K562 (cell line): ENCODE data around the gene FBXL12. TPM values are rescaled to one million over a fixed set of nuclear protein-coding genes. Genes with fewer than 3 reads are reported as not detected.
A peak's percentile ranks its signal among the peaks of the same experiment; 100 is the strongest.

Experiments used
- DDX20 ChIP-seq: fragments of 450-650 bp; IDR thresholded peaks from 2 replicates; pipeline ENCODE4 v1.6.1; 2016; ENCODE audit warnings: missing genetic modification characterization, low read depth, mild to moderate bottlenecking, missing compliant biosample characterization, moderate library complexity
- GABPB1 ChIP-seq: sonication (generic); formaldehyde crosslinking; IDR thresholded peaks from 2 replicates; pipeline ENCODE4 v1.8.0; 2022; ENCODE audit warnings: mild to moderate bottlenecking, missing genetic modification reagents
- ILK ChIP-seq: fragments of 450-650 bp; IDR thresholded peaks from 2 replicates; pipeline ENCODE4 v1.6.1; 2016; ENCODE audit warnings: missing genetic modification characterization, low read depth, mild to moderate bottlenecking, missing compliant biosample characterization, moderate library complexity, borderline replicate concordance
- IRF2 ChIP-seq: sonication (generic); formaldehyde crosslinking; IDR thresholded peaks from 2 replicates; pipeline ENCODE4 v1.8.1; 2022; ENCODE audit warnings: mild to moderate bottlenecking, missing genetic modification reagents
- KDM4B ChIP-seq, 2 experiments: fragments of 450-650 bp in 1 of 2; sonication (generic) in 1 of 2; IDR thresholded peaks; 2 replicates each; pipeline ENCODE4 v1.6.1; 2016 to 2017; ENCODE audit warnings: borderline replicate concordance in 2 of 2, antibody characterized with exemption in 1 of 2, low read depth in 1 of 2, mild to moderate bottlenecking in 1 of 2
- MECOM ChIP-seq: fragments of 250-450 bp; sonication (Bioruptor Pico); IDR thresholded peaks from 2 replicates; pipeline ENCODE4 v1.8.0; 2022; ENCODE audit warnings: inconsistent platforms
- NCOA2 ChIP-seq, 2 experiments: fragments of 450-650 bp; IDR thresholded peaks; 2 replicates each; pipeline ENCODE4 v1.6.1; 2018; ENCODE audit warnings: mild to moderate bottlenecking in 2 of 2, moderate library complexity in 1 of 2; ENCODE audit not compliant: partially characterized antibody in 2 of 2
- NR2C2 ChIP-seq, 2 experiments: fragments of 200-800 bp in 1 of 2; sonication (Bioruptor generic) in 1 of 2; sonication (generic) in 1 of 2; formaldehyde crosslinking in 1 of 2; IDR thresholded peaks; 2 replicates each; pipeline versions ENCODE4 v1.6.1 to v1.8.0; 2016 to 2022; ENCODE audit warnings: mild to moderate bottlenecking in 1 of 2, missing compliant biosample characterization in 1 of 2, missing genetic modification characterization in 1 of 2, missing genetic modification reagents in 1 of 2
- STAT5A ChIP-seq: IDR thresholded peaks from 2 replicates; pipeline ENCODE4 v1.6.1; 2012; ENCODE audit warnings: low read length, inconsistent platforms, borderline replicate concordance
- XRCC3 ChIP-seq: fragments of 450-650 bp; IDR thresholded peaks from 2 replicates; pipeline ENCODE4 v1.6.1; 2017; ENCODE audit warnings: mild to moderate bottlenecking, moderate library complexity
- ZFPM2 ChIP-seq: fragments of 250-450 bp; sonication (Bioruptor Pico); IDR thresholded peaks from 2 replicates; pipeline ENCODE4 v1.5.1; 2022; ENCODE audit warnings: mild to moderate bottlenecking
- ZFX ChIP-seq: sonication (generic); formaldehyde crosslinking; IDR thresholded peaks from 2 replicates; pipeline ENCODE4 v1.8.0; 2022; ENCODE audit warnings: mild to moderate bottlenecking, missing genetic modification reagents, moderate library complexity
- ZNF311 ChIP-seq: fragments of 250-450 bp; sonication (Bioruptor Pico); IDR thresholded peaks from 2 replicates; pipeline ENCODE4 v1.4.0; 2020; ENCODE audit warnings: mild to moderate bottlenecking, moderate library complexity
- ZNF644 ChIP-seq: fragments of 200-800 bp; sonication (Bioruptor generic); IDR thresholded peaks from 2 replicates; pipeline ENCODE4 v1.6.1; 2016; ENCODE audit warnings: low read depth, missing genetic modification characterization, missing compliant biosample characterization
- ZNF778 ChIP-seq: fragments of 450-650 bp; formaldehyde crosslinking; IDR thresholded peaks from 2 replicates; pipeline ENCODE4 v1.4.0; 2020; ENCODE audit warnings: mild to moderate bottlenecking, moderate library complexity
- polyA plus RNA-seq, 8 experiments: library from polyadenylated mRNA; depleted of rRNA in 4 of 8; stranded (reverse) in 5 of 8; unstranded in 3 of 8; fragments of >200 nt; fragmentation: Nextera tagmentation in 2 of 8; fragmentation: Illumina TruSeq in 1 of 8; extraction: Ambion mirVana in 2 of 8; extraction: Trizol in 1 of 8; gene quantifications; 2 replicates each; pipeline versions ENCODE4 v1.2.1 to v1.2.3, GENCODE V29; 2011 to 2014; ENCODE audit warnings: inconsistent platforms in 1 of 8, missing spikeins in 1 of 8
- total RNA-seq, 7 experiments: library from RNA; depleted of rRNA in 6 of 7; stranded (reverse); fragments of >200 nt in 6 of 7; fragmentation: Illumina TruSeq in 2 of 7; extraction: Trizol in 2 of 7; gene quantifications; 2 replicates each; pipeline versions ENCODE4 v1.2.1 to v1.2.3, GENCODE V29; 2011 to 2021; ENCODE audit warnings: low replicate concordance in 1 of 7
- TF ChIP-seq, protein P1 (sequence below): fragments of 450-650 bp; IDR thresholded peaks from 2 replicates; pipeline ENCODE4 v1.6.1; 2018; ENCODE audit warnings: mild to moderate bottlenecking, low read depth; ENCODE audit not compliant: partially characterized antibody
- TF ChIP-seq, protein P2 (sequence below): fragments of 450-650 bp; formaldehyde crosslinking; IDR thresholded peaks from 2 replicates; pipeline ENCODE4 v1.4.0; 2020; ENCODE audit warnings: mild to moderate bottlenecking, moderate library complexity
- TF ChIP-seq, protein P3 (sequence below): fragments of 250-450 bp; sonication (Bioruptor Pico); IDR thresholded peaks from 2 replicates; pipeline ENCODE4 v1.8.0; 2021; ENCODE audit warnings: moderate library complexity, mild to moderate bottlenecking, inconsistent platforms
- TF ChIP-seq, protein P4 (sequence below): fragments of 200-800 bp; sonication (Bioruptor generic); IDR thresholded peaks from 2 replicates; pipeline ENCODE4 v1.6.1; 2016; ENCODE audit warnings: missing genetic modification characterization, missing compliant biosample characterization

Gene FBXL12
- total and polyA plus RNA-seq, 9 of the 15 experiments (the other 6 are each of a cell fraction or from before 2014, with no cell fraction given), result 2.7 to 40.5 (median 26.5) TPM

DNA sequence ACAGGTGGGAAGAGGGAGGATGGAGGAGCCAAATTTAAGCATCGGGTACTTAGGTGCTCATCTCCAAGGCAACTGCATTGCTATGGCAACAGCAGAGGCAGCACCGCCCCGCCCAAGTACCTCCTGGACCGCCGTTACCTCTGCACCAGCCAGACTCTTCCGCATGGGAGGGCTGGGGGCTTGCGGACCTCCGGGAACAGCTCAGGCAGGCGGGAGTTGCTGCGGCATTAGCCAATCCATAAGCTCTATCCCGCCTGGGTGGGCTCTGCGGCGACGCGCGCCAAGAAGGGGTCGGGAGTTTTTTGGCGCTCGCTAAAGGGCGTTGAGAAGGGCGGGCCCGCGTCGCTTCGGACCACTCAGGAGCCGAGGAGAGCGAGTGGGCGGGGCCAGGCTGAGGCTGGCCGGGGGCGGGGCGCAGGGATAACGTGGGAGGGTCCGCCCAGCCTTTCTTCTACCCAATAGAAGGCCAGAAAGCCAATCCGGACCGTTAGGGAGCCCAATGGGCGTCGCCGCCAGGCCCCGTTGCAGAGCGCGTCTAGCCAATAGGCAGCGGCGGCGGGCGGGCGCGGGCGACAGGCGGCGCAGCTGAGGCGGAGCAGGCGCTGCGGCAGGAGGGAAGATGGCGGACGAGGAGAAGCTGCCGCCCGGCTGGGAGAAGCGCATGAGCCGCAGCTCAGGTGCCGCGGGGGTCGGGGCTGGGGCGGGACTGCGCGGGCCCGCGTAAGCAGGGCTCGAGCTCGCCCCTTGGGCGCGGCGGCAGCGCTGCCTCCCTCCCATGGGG, 16.0 kb upstream of the FBXL12 start, which contains the start of gene PIN1 (continued):
- TF ChIP-seq ILK (tag) (no peak), NR2C2 (CRISPR knock-in tag; IDR thresholded peaks at IDR 0.05) (peak; percentile 39; the same call in 1 of the 2 replicates), NR2C2 (tag; IDR thresholded peaks at IDR 0.05) (peak; percentile 50; the same call in 1 of the 2 replicates), GABPB1 (CRISPR knock-in tag) (peak; percentile 45; the same call in 1 of the 2 replicates), DDX20 (no peak), STAT5A (no peak), MECOM (CRISPR knock-in tag) (no peak), ZFX (peak; percentile 44), ZNF644 (tag) (no peak), ZFPM2 (CRISPR knock-in tag) (no peak), IRF2 (no peak), NCOA2 (IDR thresholded peaks at IDR 0.05; ENCODE audit: partially characterized antibody in 2 of 2) (no peak), KDM4B (IDR thresholded peaks at IDR 0.05; ENCODE audit: borderline replicate concordance in 2 of 2, low read depth in 1 of 2) (no peak), ZNF778 (no peak), ZNF311 (CRISPR knock-in tag) (no peak), XRCC3 (no peak)
- TF ChIP-seq, protein P1, sequence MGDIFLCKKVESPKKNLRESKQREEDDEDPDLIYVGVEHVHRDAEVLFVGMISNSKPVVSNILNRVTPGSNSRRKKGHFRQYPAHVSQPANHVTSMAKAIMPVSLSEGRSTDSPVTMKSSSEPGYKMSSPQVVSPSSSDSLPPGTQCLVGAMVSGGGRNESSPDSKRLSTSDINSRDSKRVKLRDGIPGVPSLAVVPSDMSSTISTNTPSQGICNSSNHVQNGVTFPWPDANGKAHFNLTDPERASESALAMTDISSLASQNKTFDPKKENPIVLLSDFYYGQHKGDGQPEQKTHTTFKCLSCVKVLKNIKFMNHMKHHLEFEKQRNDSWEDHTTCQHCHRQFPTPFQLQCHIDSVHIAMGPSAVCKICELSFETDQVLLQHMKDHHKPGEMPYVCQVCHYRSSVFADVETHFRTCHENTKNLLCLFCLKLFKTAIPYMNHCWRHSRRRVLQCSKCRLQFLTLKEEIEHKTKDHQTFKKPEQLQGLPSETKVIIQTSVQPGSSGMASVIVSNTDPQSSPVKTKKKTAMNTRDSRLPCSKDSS, result no peak
- TF ChIP-seq, protein P2, sequence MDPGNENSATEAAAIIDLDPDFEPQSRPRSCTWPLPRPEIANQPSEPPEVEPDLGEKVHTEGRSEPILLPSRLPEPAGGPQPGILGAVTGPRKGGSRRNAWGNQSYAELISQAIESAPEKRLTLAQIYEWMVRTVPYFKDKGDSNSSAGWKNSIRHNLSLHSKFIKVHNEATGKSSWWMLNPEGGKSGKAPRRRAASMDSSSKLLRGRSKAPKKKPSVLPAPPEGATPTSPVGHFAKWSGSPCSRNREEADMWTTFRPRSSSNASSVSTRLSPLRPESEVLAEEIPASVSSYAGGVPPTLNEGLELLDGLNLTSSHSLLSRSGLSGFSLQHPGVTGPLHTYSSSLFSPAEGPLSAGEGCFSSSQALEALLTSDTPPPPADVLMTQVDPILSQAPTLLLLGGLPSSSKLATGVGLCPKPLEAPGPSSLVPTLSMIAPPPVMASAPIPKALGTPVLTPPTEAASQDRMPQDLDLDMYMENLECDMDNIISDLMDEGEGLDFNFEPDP (CRISPR knock-in tag), result no peak
- TF ChIP-seq, protein P3, sequence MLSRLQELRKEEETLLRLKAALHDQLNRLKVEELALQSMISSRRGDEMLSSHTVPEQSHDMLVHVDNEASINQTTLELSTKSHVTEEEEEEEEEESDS (CRISPR knock-in tag), result no peak
- TF ChIP-seq, protein P4, sequence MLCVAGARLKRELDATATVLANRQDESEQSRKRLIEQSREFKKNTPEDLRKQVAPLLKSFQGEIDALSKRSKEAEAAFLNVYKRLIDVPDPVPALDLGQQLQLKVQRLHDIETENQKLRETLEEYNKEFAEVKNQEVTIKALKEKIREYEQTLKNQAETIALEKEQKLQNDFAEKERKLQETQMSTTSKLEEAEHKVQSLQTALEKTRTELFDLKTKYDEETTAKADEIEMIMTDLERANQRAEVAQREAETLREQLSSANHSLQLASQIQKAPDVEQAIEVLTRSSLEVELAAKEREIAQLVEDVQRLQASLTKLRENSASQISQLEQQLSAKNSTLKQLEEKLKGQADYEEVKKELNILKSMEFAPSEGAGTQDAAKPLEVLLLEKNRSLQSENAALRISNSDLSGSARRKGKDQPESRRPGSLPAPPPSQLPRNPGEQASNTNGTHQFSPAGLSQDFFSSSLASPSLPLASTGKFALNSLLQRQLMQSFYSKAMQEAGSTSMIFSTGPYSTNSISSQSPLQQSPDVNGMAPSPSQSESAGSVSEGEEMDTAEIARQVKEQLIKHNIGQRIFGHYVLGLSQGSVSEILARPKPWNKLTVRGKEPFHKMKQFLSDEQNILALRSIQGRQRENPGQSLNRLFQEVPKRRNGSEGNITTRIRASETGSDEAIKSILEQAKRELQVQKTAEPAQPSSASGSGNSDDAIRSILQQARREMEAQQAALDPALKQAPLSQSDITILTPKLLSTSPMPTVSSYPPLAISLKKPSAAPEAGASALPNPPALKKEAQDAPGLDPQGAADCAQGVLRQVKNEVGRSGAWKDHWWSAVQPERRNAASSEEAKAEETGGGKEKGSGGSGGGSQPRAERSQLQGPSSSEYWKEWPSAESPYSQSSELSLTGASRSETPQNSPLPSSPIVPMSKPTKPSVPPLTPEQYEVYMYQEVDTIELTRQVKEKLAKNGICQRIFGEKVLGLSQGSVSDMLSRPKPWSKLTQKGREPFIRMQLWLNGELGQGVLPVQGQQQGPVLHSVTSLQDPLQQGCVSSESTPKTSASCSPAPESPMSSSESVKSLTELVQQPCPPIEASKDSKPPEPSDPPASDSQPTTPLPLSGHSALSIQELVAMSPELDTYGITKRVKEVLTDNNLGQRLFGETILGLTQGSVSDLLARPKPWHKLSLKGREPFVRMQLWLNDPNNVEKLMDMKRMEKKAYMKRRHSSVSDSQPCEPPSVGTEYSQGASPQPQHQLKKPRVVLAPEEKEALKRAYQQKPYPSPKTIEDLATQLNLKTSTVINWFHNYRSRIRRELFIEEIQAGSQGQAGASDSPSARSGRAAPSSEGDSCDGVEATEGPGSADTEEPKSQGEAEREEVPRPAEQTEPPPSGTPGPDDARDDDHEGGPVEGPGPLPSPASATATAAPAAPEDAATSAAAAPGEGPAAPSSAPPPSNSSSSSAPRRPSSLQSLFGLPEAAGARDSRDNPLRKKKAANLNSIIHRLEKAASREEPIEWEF (CRISPR knock-in tag), result no peak
